ENCODE results near the gene PRDM2.

DNA sequence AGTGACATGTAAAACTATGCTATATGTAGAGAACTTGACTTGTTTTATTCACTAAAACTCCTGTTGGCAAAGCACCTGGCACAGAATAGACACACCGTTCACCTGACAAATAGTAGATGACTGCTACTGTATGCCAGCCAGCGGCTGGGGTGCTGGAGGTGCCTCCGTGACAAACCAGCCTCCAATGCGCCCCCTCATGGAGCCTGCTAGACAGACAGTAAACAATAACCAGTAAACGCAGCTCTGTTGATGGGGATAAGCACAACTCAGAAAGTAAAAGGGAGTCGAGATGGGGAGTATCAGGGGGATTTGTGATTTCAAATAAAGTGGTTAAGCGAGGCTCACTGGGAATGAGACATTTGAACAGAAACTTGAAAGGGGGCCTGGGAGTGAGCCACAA is 107.2 kb downstream of the PRDM2 start:
- TF ChIP-seq, protein P1, sequence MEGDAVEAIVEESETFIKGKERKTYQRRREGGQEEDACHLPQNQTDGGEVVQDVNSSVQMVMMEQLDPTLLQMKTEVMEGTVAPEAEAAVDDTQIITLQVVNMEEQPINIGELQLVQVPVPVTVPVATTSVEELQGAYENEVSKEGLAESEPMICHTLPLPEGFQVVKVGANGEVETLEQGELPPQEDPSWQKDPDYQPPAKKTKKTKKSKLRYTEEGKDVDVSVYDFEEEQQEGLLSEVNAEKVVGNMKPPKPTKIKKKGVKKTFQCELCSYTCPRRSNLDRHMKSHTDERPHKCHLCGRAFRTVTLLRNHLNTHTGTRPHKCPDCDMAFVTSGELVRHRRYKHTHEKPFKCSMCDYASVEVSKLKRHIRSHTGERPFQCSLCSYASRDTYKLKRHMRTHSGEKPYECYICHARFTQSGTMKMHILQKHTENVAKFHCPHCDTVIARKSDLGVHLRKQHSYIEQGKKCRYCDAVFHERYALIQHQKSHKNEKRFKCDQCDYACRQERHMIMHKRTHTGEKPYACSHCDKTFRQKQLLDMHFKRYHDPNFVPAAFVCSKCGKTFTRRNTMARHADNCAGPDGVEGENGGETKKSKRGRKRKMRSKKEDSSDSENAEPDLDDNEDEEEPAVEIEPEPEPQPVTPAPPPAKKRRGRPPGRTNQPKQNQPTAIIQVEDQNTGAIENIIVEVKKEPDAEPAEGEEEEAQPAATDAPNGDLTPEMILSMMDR (IDR thresholded peaks at IDR 0.05) = peak in 4 of 6 experiments; percentile 33 to 57 (median 45)
- no peak for TF ChIP-seq POLR2A (IDR thresholded peaks at IDR 0.05)

All from Peyer's patch (tissue), 4 donors.